RCC 7860 (cell line): Measurements from ENCODE around the gene TRPM1.
"Not testable (repeated sequence)": the region's sequence is repeated elsewhere in the genome, so short reads cannot be mapped to it uniquely, and the experiment has no call there.

Source experiments
- DNase-seq: peaks from one replicate; pipeline ENCODE4 v3.0.0-alpha.2; 2015; ENCODE audit warnings: low spot score
- FAIRE-seq: peaks from 2 replicates; lab custom pipeline; 2012; peaks lifted over from hg19 to GRCh38; lab: Jason Lieb, UNC

Gene TRPM1

DNA sequence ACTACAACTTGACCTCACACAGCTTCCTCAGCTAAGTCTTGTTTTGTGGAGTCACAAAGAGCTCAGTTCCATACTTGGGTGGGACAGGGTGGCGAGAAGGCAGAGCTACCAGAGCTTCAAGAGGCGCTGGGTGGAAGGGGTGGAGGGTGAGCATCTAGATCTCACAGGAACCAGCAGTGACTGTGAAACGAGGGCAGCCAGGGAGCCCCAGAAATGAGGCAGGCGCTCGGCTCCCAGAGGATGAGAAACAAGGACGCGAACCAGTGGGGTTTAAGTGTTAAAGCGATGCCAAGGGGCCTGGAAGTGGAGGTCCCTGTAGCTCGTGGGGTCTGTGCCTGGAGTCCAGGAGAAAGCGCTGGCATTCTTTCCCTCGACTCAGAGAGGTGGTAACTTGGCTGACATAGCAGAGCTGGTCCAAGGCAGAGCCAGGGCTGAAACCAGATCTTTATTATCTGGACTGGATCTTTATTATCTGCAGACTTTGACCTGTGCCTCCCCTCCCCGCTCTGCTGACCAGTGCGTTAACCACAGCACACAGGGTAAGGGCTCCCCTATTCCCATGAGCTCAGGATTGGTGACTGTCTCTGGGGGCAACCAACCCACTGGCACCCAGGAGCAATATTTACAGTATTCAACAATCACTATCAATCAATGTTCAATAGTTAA lies 26.2 kb upstream of the TRPM1 start:
- no peak for FAIRE-seq
- no peak for DNase-seq

- DNase-seq (no peak), FAIRE-seq (no peak)
Observed at GRCh38 chr15:31125061-31125460, 23.5 kb upstream of the TRPM1 start.

DNA sequence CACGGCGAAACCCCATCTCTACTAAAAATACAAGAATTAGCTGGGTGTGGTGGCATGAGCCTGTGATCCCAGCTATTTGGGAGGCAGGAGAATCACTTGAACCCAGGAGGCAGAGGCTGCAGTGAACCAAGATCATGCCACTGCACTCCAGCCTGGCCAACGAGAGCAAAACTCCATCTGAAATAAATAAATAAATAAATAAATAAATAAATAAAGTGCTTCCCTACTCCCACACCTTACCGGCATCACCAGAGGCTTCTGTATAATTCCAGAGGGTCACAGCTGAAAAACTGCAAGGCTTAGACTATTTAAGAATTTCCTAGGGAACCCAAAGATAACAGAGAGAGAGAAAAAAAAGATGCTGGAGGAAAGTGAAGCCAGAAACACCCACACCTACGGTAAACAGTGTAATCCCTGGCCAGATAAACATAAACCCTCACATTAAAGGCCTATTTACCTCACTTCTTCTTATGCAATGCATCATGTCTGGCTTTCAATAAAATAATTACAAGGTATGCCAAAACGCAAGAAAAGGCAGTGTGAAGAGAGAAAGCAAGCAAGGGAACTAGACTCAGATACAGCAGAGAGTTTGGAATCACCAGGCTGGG lies 15.0 kb upstream of the TRPM1 start:
- DNase-seq (no peak), FAIRE-seq (no peak)

DNA sequence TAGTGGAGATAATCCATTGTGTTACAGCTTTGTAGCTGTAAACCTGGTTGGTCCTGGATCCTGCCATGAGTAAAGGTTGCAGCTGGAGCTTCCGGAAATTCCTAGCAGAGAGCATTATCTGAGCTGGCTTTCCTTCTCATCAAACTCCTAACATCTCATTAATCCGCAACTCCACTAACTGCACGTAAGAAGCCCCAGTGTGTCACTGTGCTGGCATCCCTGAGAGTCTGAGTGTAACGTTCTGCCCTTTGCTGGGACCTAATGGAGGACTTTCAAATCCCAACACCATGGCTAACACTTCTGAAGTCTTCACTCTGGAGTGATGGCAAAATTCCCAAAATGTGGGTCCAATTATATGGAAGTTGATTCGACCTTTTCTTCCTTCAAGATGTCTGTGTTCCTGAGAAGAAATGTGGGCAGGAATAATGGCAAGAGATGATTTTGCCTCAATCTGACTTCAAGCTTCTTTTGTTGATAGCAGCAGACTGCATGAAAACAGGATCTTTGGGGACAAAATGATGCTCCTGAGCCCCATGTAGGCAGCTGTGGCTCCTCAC lies 9.6 kb upstream of the TRPM1 start:
- no peak for FAIRE-seq
- DNase-seq = no peak

DNA sequence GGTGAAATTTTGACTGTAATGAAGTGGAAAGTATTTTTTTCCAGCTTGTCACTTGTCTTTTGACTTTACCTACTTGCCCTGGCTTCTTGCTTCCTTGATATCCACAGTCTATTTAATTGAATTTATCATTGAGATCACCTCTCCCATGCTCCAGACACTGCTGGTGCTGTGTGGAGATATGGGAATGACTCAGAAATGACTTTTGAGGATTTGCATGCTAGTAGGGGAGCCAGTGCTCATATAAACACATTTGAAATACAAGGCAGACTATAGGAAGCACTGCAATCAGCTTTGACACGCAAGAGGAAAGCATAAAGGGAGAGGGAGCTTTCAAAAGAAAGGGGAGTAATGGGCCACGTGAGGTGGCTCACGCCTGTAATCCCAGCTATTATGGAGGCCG lies 7.3 kb upstream of the TRPM1 start:
- DNase-seq (no peak), FAIRE-seq (no peak)

- FAIRE-seq (no peak), DNase-seq (no peak)
Observed at GRCh38 chr15:31106495-31107300, 5.2 kb upstream of the TRPM1 start.

DNA sequence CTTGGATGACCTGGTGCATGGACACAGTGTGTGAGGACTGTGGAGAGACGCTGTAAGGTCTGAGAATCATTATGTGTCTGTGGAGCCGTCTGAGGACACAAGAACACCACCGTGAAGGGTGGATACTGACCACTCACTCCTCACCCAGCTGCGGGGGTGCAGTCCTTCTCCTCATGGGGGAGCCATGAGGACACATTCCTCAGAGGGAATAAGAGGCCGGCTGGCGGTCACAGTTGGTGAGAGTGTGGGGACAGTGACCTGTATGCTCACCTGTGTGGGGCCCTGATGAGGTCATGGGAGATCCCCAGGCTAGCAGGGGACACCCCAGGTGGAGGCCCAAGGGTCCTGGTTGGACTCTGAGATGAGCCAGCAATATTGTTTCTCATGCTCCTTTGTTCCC lies 2.5 kb upstream of the TRPM1 start:
- FAIRE-seq = peak; percentile 53
- DNase-seq = peak; percentile 72

DNA sequence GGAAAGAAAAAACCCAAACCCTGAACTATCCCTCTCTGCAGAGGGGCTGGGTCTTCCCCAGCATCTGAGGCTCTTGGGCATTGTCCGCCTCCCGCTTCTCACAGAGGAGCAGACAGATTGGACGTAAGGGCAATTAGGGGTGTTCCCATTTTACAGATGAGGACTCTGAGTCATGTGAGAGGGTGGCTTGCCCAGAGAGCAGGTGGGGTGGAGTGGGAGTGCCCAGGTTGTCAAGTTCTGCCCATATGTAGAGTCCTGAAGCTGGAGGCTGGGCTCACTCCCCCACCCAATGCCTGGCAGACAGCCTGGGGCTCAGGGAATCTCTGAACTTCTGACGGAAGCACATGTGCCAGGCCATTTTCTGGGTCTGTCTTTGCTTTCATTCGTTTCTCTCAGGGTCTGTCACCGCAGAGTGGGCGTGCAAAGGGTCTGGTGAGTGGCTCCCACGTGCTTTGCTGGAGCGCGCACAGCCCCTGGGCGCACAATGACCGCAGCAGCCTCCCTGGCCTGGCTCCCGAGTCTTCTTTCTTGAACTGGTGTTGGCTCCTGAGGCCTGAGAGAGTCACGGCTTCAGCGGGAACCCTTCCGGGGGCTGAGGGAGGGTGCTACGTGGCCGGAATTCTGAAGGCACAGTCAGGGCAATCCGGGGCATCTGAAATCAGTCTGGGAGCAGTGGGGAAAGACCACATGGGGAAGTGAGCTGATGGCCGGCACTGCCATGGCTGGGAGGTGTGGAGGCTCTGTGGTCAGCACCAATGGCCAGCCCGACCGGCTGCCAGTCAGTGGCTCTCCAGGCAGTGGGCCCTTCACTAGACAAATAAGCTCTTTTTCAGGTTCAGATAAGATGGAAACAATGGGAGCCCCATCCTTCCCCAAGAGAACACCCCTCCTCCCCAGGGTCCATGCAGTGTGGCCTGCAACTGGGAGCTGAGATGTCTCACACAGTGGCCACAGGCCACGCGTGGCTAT lies 1.1 kb upstream of the TRPM1 start:
- no peak for DNase-seq
- FAIRE-seq = no peak

GRCh38 chr15:31102039-31102321 lies 455 bp upstream of the TRPM1 start:
- FAIRE-seq = no peak
- no peak for DNase-seq

DNA sequence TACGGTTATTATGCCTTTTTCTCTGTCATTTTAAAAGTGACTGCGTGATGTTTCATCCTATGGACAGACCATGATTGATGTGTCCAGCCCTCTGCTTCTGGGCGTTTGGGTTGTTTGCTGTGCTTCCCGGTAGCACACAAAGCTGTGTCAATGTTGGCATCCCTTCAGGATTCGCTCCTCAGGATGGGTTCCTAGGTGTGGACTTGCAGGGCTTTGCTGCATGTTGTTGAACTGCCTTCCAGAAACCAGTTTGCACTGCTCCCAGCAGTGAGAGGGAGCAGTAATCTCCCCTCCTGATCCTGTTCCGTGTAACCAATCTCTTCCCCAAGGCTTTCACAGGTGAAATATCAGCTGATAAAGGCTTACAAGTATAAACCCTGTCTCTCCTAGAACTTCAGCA lies 787 bp downstream of the TRPM1 start:
- no peak for FAIRE-seq
- DNase-seq = no peak

DNA sequence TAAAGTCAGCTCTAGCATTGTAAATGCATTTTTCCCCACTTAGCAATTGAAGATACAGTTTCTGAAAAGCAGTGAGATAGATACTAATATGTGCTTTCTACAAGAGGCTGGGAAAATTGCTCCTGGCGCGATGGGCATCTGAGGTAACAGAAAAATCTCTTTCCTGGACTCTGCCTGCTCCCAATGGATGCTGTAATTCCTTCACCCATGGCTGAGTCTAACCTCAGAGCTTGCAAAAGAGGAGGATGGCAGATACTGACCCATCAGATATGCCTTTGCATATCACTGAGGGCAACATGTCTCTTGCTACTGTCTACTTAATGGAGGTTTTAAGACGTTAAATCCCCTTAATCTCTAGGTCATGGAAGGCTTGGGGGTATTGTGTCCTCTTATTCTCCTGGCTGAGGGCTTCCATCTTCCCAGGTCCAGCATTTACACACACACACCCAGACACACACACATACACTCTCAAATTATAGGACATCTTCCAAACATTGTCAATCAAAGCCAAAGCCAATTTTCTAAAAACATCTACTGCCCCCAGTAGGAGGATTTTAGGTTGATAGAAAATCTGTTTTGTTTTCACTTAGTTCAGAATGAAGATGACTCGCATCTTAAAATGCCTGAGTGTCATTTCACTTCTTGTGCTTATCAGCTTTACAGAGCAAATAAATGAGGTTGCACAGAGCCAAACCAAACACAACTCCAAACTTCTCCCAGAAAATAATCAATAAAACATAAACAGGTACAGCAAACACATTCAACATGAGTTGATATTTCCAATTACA lies 2.4 kb downstream of the TRPM1 start:
- FAIRE-seq (peak; percentile 79), DNase-seq (peak; percentile 56)

DNA sequence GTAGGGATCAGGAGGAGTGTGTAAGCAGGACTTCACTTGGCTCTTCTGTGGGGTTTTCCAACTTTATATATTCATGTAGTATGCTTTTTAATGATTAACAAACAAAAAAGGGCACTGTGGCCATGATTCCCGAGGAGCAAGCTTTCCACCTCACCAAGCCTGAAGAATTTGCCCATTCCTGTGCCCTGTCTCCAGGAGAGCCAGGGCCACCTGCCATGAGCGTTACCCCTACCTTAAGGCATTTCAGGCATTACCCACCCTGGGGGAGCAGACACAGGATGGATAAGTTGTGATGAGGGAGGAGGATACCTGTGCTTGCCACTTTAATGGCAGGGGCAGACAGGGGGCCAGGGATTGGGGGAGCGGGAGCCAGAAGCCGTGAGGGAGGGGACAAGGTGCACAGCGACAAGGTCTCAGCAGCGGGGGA lies 3.0 kb downstream of the TRPM1 start:
- DNase-seq (peak; percentile 83), FAIRE-seq (peak; percentile 89)

GRCh38 chr15:31096563-31096962 lies 5.0 kb downstream of the TRPM1 start:
- no peak for FAIRE-seq
- DNase-seq = no peak

- FAIRE-seq (peak; percentile 81), DNase-seq (peak; percentile 53)
Observed at GRCh38 chr15:31091481-31091880, 10.0 kb downstream of the TRPM1 start.

GRCh38 chr15:31090766-31091165 lies 10.8 kb downstream of the TRPM1 start:
- no peak for FAIRE-seq
- DNase-seq = no peak

DNA sequence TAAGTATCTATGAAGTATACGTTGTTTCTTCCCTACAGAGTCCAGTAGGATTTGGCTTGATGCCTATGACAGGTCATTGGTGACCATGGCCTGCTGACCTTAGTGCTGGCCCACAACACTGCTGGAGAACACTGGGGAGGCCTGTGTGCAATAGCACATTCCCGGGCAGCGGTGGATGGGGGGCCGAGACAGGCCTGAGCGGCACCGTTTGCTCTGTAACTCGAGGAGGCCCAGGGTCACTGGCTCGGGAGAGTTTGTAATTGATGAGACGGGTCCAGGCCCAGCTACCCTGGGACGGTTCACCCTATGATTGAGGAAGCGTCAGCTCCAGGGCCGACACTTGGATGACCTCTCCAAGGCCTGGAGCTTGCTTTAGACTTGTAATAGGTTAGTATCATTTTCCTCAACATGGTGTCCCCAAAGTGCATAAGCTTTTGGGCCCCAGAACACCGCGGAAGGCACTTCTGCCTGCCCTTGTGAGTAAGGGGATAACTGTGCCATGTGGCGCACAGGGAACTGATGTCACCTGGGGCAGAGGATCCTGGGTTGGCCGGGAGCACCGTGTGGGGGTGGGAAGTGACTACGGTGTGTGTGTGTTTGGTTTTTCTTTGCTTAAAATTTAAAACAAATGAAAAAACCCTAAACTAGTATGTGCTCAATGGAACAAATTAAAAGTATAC lies 12.0 kb downstream of the TRPM1 start:
- FAIRE-seq (no peak), DNase-seq (no peak)

GRCh38 chr15:31088672-31089367 lies 12.7 kb downstream of the TRPM1 start:
- DNase-seq = no peak
- no peak for FAIRE-seq

DNA sequence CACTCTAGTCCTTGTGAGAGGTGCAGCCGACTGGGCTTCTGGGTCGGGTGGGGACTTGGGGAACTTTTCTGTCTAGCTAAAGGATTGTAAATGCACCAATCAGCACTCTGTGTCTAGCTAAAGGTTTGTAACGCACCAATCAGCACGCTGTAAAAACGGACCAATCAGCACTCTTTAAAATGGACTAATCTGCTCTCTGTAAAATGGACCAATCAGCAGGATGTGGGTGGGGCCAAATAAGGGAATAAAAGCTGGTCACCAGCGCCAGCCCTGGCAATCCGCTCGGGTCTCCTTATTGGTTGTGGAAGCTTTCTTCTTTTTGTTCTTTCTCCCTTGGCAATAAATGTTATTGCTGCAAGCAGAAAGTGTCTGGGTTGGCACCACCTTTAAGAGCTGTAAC lies 13.5 kb downstream of the TRPM1 start:
- DNase-seq, FAIRE-seq: not testable (repeated sequence)

DNA sequence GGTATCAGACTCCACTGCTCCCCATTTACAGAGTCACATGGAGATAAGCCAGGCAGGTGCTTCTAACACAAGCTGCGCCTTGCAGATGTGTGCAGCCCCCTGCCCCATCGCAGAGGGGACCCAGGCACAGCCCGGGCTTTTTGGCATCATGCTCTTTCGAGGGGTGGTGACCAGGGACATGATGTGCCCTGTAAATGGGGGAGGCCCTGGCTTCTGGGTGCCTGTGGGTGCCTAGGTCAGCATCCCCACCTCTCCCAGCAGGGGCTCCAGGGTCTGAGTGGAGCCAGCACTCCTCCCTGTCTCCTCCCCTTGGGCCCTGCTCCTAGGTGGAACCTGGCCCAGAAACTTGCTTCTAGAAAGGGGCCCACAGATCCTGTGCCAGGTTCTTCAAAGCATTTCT lies 15.2 kb downstream of the TRPM1 start:
- DNase-seq (no peak), FAIRE-seq (no peak)
